Endothelial cell of umbilical vein (primary cell): ENCODE results near the gene RIPOR3. TPM values are rescaled to one million over a fixed set of nuclear protein-coding genes. Genes with fewer than 3 reads are reported as not detected.

Source experiments
- BruUV-seq: library from RNA; stranded (reverse); fragments of 400-500 nt; replicated peaks from 2 replicates; lab custom pipeline; 2021; lab: Mats Ljungman, UMichigan
- CTCF ChIA-PET: fragments of 300-600, 350-600 bp; sonication (Branson Sonifier 250); formaldehyde crosslinking; loops from one replicate; lab custom pipeline; 2021; ENCODE audit warnings: antibody characterized with exemption, inconsistent platforms; lab: Charles Lee
- POLR2A ChIA-PET: fragments of 300-600, 350-600 bp; sonication (Branson Sonifier 250); formaldehyde crosslinking; loops from one replicate; lab custom pipeline; 2021; ENCODE audit warnings: antibody characterized with exemption, inconsistent platforms; lab: Charles Lee
- DNase-seq: peaks from one replicate; pipeline ENCODE4 v3.0.0-alpha.2; 2011; ENCODE audit warnings: low read depth, low spot score
- FAIRE-seq: peaks from 2 replicates; lab custom pipeline; 2011; peaks lifted over from hg19 to GRCh38; lab: Jason Lieb, UNC
- H2AFZ ChIP-seq: 2 replicates; pipeline ENCODE4 v1.6.0; 2012; ENCODE audit warnings: low read depth, low read length, control low read depth, inconsistent platforms
- H3K27ac ChIP-seq: 2 replicates; pipeline ENCODE4 v1.5.1; 2011; ENCODE audit warnings: low read depth, mild to moderate bottlenecking, control low read depth, low read length, moderate library complexity; ENCODE audit not compliant: insufficient read depth
- H3K27me3 ChIP-seq, 2 experiments: 2 replicates each; pipeline versions ENCODE4 v1.6.0 to v1.6.1; 2011; ENCODE audit warnings: low read length in 2 of 2, mixed read lengths in 1 of 2; ENCODE audit not compliant: control insufficient read depth in 2 of 2, insufficient read depth in 2 of 2
- H3K36me3 ChIP-seq, 2 experiments: 2 replicates in 1 of 2; 3 replicates in 1 of 2; pipeline ENCODE4 v1.5.1; 2011; ENCODE audit warnings: low read length in 2 of 2, mild to moderate bottlenecking in 1 of 2, moderate library complexity in 1 of 2; ENCODE audit not compliant: control insufficient read depth in 2 of 2, insufficient read depth in 2 of 2; ENCODE audit errors: extremely low read depth in 1 of 2
- H3K4me1 ChIP-seq: 3 replicates; pipeline ENCODE4 v1.5.1; 2011; ENCODE audit warnings: mild to moderate bottlenecking, low read length; ENCODE audit not compliant: control insufficient read depth, insufficient read depth; ENCODE audit errors: extremely low read depth
- H3K4me2 ChIP-seq: 2 replicates; pipeline ENCODE4 v1.6.1; 2011; ENCODE audit warnings: low read length, control low read depth, mixed read lengths; ENCODE audit not compliant: insufficient read depth
- H3K4me3 ChIP-seq, 3 experiments: fragments of 200-600 bp in 1 of 3; sonication (generic), shearing (Covaris generic) in 1 of 3; replicated peaks in 1 of 3; 2 replicates each; pipeline ENCODE4 v1.5.1; 2011 to 2016; ENCODE audit warnings: control low read depth in 3 of 3, low read length in 3 of 3, mild to moderate bottlenecking in 2 of 3, inconsistent platforms in 1 of 3, low read depth in 1 of 3, moderate library complexity in 1 of 3; ENCODE audit not compliant: insufficient read depth in 1 of 3
- H3K79me2 ChIP-seq: 2 replicates; pipeline ENCODE4 v1.6.0; 2012; ENCODE audit warnings: low read length, inconsistent platforms; ENCODE audit not compliant: control insufficient read depth, insufficient read depth
- H3K9ac ChIP-seq: replicated peaks from 2 replicates; pipeline ENCODE3; 2011; ENCODE audit warnings: low read length, control low read depth; ENCODE audit not compliant: insufficient read depth; ENCODE audit errors: extremely low read depth
- H3K9me1 ChIP-seq: replicated peaks from 3 replicates; pipeline ENCODE4 v1.6.0; 2011; ENCODE audit warnings: mild to moderate bottlenecking, low read length; ENCODE audit not compliant: control insufficient read depth, insufficient read depth; ENCODE audit errors: extremely low read depth
- H3K9me3 ChIP-seq: replicated peaks from 2 replicates; pipeline ENCODE4 v1.5.1; 2012; ENCODE audit warnings: low read length, inconsistent platforms; ENCODE audit not compliant: control insufficient read depth, insufficient read depth
- H4K20me1 ChIP-seq: replicated peaks from 2 replicates; pipeline ENCODE3; 2011; ENCODE audit warnings: mild to moderate bottlenecking, low read length; ENCODE audit not compliant: control insufficient read depth, insufficient read depth; ENCODE audit errors: extremely low read depth
- FOS ChIP-seq: IDR thresholded peaks from 2 replicates; pipeline ENCODE4 v1.6.1; 2011; ENCODE audit warnings: mild to moderate bottlenecking, low read length, moderate library complexity, borderline replicate concordance; ENCODE audit not compliant: insufficient read depth
- GATA2 ChIP-seq: IDR thresholded peaks from 2 replicates; pipeline ENCODE4 v1.7.0; 2011; ENCODE audit warnings: low read depth, mild to moderate bottlenecking, moderate library complexity, mixed read lengths, low read length; ENCODE audit not compliant: insufficient read length, insufficient read depth
- JUN ChIP-seq: IDR thresholded peaks from 2 replicates; pipeline ENCODE4 v1.6.1; 2011; ENCODE audit warnings: borderline replicate concordance, low read depth; ENCODE audit not compliant: insufficient read length, insufficient read depth
- MYC ChIP-seq: IDR thresholded peaks from one replicate; pipeline ENCODE4 v1.6.1; 2011; ENCODE audit warnings: mild to moderate bottlenecking, low read depth, low read length
- POLR2A ChIP-seq: IDR thresholded peaks from 2 replicates; pipeline ENCODE4 v1.6.1; 2012; ENCODE audit warnings: low read depth, mild to moderate bottlenecking, control low read depth, low read length
- dilution Hi-C: fragments of 300-500 bp; cut with MboI; formaldehyde crosslinking; loops from one replicate; pipeline ENCODE4 v1.15.0; 2019; ENCODE audit warnings: low sequenced_read_pairs; ENCODE audit not compliant: extremely low pct_ligation_motif_present
- intact Hi-C: fragments of 100-400 bp; cut with micrococcal nuclease; formaldehyde crosslinking; loops from one replicate; pipeline ENCODE4 v1.10.0; 2022
- polyA plus RNA-seq, 4 experiments: library from polyadenylated mRNA; depleted of rRNA in 3 of 4; stranded (reverse) in 3 of 4; unstranded in 1 of 4; fragments of >200 nt; gene quantifications; 2 replicates each; pipeline versions ENCODE4 v1.2.1 to v1.2.3, GENCODE V29; 2011 to 2012; ENCODE audit warnings: missing spikeins in 1 of 4
- total RNA-seq: library from RNA; stranded (reverse); gene quantifications from 2 replicates; pipeline ENCODE4 v1.2.3, GENCODE V29; 2021

RIPOR3 gene
- total and polyA plus RNA-seq, 2 donors (not counting 3 experiments of a cell fraction or from before 2014, with no cell fraction given) = not detected

GRCh38 chr20:50585214-50585613, 106.1 kb downstream of the RIPOR3 start:
- Histone ChIP-seq H3K79me2 (peaks cover 7% of the 10 kb centered on the region), H2AFZ (no peak overlapping the region), H3K9ac (no peak overlapping the region), H3K4me2 (no peak overlapping the region), H4K20me1 (no peaks in the 10 kb centered on the region), H3K9me3 (no peaks in the 10 kb centered on the region), H3K4me3 (no peak overlapping the region), H3K4me1 (no peaks in the 10 kb centered on the region), H3K27me3 (no peaks in the 10 kb centered on the region), H3K9me1 (no peaks in the 10 kb centered on the region), H3K27ac (no peak overlapping the region), H3K36me3 (peaks cover 28 to 50% of the 10 kb centered on the region in 2 experiments)
- TF ChIP-seq JUN = no peak
- DNase-seq (no peak), FAIRE-seq (no peak)
- POLR2A ChIA-PET = no interaction called here
- dilution Hi-C loops (no loop called here), intact Hi-C loops (no loop called here)
- BruUV-seq = no TSS peak
- CTCF ChIA-PET = interaction anchor here (0.7 to 1.5 kb wide), 5 partner anchors 10 to 73 kb away, joined by 3 to 6 read pairs (median 4); no protein-coding TSS in a partner anchor

GRCh38 chr20:50584687-50585086, 106.7 kb downstream of the RIPOR3 start:
- H3K27me3 ChIP-seq = no peaks in the 10 kb centered on the region
- no peaks in the 10 kb centered on the region for H3K4me1 ChIP-seq
- H2AFZ ChIP-seq = no peak overlapping the region
- DNase-seq (no peak), FAIRE-seq (no peak)
- no peak overlapping the region for H3K4me3 ChIP-seq
- no TSS peak for BruUV-seq
- ChIA-PET CTCF (interaction anchor here (0.7 to 1.5 kb wide), 6 partner anchors 9 to 106 kb away, joined by 3 to 6 read pairs (median 4); no protein-coding TSS in a partner anchor), POLR2A (no interaction called here)
- TF ChIP-seq POLR2A (no peak), GATA2 (no peak), FOS (no peak), MYC (no peak)
- H3K4me2 ChIP-seq = no peak overlapping the region
- intact Hi-C loops = loop anchor here (5.0 kb wide), 1 partner anchor 207 kb away; no protein-coding TSS in a partner anchor
- peaks cover 8% of the 10 kb centered on the region for H3K79me2 ChIP-seq
- no peaks in the 10 kb centered on the region for H3K9me3 ChIP-seq
- H3K27ac ChIP-seq = no peak overlapping the region
- H3K36me3 ChIP-seq = peaks cover 31 to 52% of the 10 kb centered on the region in 2 experiments
- no peak overlapping the region for H3K9ac ChIP-seq
- dilution Hi-C loops = no loop called here
- H4K20me1 ChIP-seq = no peaks in the 10 kb centered on the region
- H3K9me1 ChIP-seq = no peaks in the 10 kb centered on the region
